HG03066 (cell line): ENCODE results near the gene PDE7B.
A peak's percentile ranks its signal among the peaks of the same experiment; 100 is the strongest.
"Not testable (repeated sequence)": the region's sequence is repeated elsewhere in the genome, so short reads cannot be mapped to it uniquely, and the experiment has no call there.

Source experiments
- ATAC-seq: cut with Tn5 transposase; IDR thresholded peaks from one replicate; pipeline ENCODE4 v1.9.1; 2021; ENCODE audit warnings: low read depth; ENCODE audit not compliant: unreplicated experiment

PDE7B gene

GRCh38 chr6:135842618-135843392 is 8.7 kb upstream of the PDE7B start:
- no peak for ATAC-seq

- no peak for ATAC-seq
Measured at GRCh38 chr6:135850882-135851281, 619 bp upstream of the PDE7B start.

GRCh38 chr6:135852746-135853145 is 1.2 kb downstream of the PDE7B start:
- ATAC-seq, result no peak

GRCh38 chr6:135853227-135853626 is 1.7 kb downstream of the PDE7B start:
- ATAC-seq, result no peak

GRCh38 chr6:135853986-135854385 is 2.5 kb downstream of the PDE7B start:
- ATAC-seq, result no peak

GRCh38 chr6:135854799-135855198 is 3.3 kb downstream of the PDE7B start:
- ATAC-seq, result no peak

- ATAC-seq, result no peak
Measured at GRCh38 chr6:135858931-135859330, 7.4 kb downstream of the PDE7B start.

GRCh38 chr6:135860361-135860760 is 8.9 kb downstream of the PDE7B start:
- ATAC-seq, result no peak

- peak; percentile 73 for ATAC-seq
Measured at GRCh38 chr6:135861189-135861588, 9.7 kb downstream of the PDE7B start.

GRCh38 chr6:135864929-135865328 is 13.4 kb downstream of the PDE7B start:
- not testable (repeated sequence) for ATAC-seq

- ATAC-seq, result no peak
Measured at GRCh38 chr6:135866445-135867123, 15.1 kb downstream of the PDE7B start.

- ATAC-seq, result no peak
Measured at GRCh38 chr6:135867332-135867731, 15.8 kb downstream of the PDE7B start.

- ATAC-seq, result no peak
Measured at GRCh38 chr6:135869857-135870256, 18.4 kb downstream of the PDE7B start.

- no peak for ATAC-seq
Measured at GRCh38 chr6:135870722-135871121, 19.2 kb downstream of the PDE7B start.

- no peak for ATAC-seq
Measured at GRCh38 chr6:135871296-135871695, 19.8 kb downstream of the PDE7B start.

- ATAC-seq, result no peak
Measured at GRCh38 chr6:135871878-135872277, 20.4 kb downstream of the PDE7B start.

GRCh38 chr6:135875446-135875845 is 23.9 kb downstream of the PDE7B start:
- no peak for ATAC-seq

- ATAC-seq, result no peak
Measured at GRCh38 chr6:135876058-135876457, 24.6 kb downstream of the PDE7B start.

GRCh38 chr6:135877666-135878065 is 26.2 kb downstream of the PDE7B start:
- ATAC-seq, result no peak

- ATAC-seq, result peak; percentile 92
Measured at GRCh38 chr6:135880066-135880972, 28.8 kb downstream of the PDE7B start.

GRCh38 chr6:135883045-135883444 is 31.5 kb downstream of the PDE7B start:
- ATAC-seq, result no peak
